T-helper 2 cell (primary cell): ENCODE measurements around the gene CEP170.

Source experiments
- DNase-seq, 5 experiments: peaks; one replicate each; pipeline versions ENCODE4 v3.0.0 to v3.0.0-alpha.2; 2012 to 2022

Gene CEP170

DNA sequence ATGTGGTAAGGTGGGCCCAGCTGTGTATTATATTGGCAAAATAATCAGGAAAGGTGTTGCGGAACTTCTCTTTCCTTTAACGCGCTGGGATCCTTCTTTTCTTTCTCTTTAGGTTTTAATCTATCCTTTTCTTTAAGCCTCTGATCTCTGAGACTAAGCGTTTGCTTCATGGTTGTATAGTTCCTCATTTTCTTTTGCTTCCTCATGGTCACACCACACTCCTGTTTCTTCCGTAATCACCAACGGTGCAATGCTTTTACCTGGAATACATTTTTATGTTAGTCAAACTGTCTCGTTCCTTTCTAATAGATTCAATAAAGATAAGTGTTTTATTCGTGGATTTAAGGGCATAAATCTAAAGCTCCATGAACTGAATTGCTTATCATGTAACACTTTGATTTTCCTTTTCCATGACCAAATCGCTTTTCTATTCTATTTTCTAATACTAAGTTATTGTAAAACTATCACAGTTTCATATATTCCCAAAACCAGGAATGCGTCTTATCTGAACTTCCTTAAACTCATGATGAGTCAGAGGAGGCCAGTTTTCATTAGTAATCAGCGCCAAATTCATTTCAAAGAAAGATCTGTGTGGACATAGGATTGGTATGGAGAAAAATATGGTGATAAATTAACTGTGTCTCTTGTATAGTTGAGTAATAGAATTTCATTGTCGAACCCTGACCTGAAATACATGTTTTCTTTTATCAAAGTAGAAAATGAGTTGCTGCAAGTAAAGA is 13.0 kb upstream of the CEP170 start:
- no peak for DNase-seq

DNA sequence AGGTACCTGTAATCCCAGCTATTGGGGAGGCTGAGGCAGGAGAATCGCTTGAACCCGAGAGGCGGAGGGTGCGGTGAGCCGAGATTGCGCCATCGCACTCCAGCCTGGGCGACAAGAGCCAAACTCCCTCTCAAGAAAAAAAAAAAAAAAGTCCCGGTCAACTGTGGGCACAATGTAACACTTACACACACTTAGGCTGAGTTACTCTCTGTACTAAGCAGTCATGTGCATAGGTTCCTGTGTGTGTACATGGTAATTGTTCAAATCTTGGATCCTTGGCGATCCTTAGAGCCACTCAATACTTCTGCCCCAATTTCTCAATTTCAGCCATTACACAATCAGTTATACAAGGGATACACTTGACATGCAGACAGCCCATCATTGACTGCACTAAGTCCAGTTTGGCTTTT is 12.4 kb upstream of the CEP170 start:
- no peak for DNase-seq

DNA sequence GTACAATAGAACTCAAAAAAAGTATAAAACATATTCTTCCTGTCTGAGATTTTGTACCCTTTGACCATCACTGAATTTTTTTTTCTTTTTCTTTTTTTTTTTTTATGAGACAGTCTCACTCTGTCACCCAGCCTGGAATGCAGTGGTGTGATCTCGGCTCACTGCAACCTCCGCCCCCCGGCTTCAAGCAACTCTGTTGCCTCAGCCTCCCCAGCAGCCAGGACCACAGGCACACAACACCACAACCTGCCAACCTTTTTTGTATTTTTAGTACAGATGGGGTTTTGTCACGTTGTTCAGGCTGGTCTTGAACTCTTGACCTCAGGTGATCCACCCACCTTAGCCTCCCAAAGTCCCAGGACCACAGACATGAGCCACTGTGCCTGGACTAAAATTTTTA is 11.2 kb upstream of the CEP170 start:
- DNase-seq: no peak

- no peak for DNase-seq
Measured at GRCh38 chr1:243264717-243265116, 9.6 kb upstream of the CEP170 start.

DNA sequence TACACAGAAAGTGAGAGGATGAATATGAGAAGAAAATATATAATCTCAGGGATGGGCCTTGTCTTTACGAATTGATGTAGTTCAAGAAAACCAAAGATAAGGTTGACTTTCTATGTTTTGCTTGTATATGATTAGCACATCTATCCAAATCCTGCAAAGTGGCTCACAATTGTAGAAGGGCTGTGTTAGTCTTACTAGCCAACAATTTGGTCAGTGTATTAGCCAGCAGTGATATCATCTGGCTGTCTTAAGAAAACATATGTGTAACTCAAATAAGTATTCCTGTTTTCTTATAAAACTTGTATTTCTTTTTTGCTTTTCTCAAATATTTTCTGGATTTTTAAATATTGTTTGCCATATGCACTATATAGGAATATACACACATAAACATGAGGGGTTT is 6.3 kb upstream of the CEP170 start:
- no peak for DNase-seq

DNA sequence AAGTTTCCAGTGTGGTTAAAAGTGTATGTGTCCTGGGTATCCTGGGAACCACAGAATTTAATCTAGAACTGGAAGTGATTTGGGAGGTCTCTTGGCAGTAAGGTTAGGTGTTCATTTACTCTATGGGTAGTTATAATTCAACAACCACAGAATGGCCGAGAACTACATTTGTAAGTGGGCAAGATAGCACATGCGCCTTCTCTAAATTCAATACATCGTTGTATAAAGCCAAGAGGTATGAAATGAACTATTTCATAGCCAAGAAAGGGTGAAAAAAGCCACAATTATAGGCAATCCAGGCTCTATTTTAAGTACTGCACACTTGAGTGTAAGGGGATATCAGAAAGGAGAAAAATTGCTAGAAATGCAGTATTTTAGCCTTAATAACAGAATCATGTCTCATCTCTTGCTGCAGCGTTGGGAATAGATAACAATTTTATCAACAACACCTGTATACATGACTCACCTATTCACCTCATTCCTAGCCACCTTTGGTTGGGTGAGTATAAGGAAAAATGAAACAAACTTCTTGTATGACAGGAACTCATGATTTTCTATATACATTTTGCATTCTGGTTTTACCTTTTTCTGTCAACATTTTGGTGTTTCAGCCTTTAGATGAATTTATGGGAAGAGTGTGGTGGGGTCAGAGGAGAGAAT is 5.3 kb upstream of the CEP170 start:
- DNase-seq: no peak

DNA sequence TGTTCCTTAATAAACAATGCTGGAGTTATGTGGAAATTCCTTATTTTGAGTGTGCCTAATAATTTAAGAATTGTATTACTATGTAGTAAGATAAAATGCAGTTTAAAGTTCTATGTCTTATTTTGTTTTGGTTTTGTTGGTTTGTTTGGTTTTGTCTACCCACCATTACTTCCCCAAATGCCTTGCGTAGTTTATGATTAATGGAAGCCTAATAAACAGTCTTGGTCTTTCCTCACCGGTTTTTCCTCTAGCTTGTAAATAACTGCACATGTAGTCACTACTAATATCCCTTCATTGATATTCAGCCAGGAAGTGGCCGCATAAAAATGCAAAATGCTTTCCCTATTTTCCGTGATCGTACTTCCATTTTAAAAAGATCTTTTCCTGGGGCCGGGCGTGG is 3.6 kb upstream of the CEP170 start:
- no peak for DNase-seq

DNA sequence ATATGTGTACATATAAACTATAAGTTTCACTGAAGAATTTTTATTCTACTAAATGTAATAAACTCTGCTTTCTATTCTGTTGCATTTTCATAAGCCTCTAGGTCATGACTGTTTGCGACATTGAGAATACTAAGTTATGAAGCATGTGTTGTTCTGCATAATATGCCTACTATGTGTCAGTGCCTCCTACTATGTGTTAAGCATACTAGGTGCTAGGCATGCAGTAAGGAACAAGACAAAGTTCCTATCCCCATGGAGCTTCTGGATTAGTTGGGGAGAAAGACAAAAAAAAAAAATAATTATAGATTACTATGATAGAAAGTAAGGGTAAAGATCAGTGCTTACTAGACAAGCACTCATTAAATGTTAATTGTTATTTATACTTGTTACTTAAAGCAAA is 2.1 kb upstream of the CEP170 start:
- no peak for DNase-seq

DNA sequence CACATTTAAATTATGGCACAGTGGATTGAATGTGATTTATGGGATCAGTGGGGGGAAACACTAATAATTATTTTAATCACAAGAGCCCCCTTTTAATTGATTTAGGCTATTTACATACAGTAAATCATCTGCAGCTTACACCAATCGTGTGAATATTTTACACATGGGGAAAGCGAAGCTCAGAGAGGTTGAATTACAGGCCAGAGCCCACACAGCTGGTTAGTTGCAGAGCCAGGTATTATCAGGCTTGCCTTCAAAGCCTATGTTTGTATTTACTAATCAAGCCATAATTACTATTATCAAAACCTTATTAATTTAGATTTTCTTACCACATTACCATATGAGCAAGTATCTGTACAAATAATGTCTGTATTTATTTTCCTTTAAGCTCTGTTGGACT is 1.5 kb upstream of the CEP170 start:
- DNase-seq: no peak

GRCh38 chr1:243255791-243256512 is 871 bp upstream of the CEP170 start, which contains the start of gene SDCCAG8:
SDCCAG8 (plus strand) TSS chr1:243256041; CDS start chr1:243256174, 133 bp downstream.
- DNase-seq: peak; percentile 78 to 99 (median 91)

GRCh38 chr1:243254233-243254926 is 701 bp downstream of the CEP170 start:
- DNase-seq: peak; percentile 33 to 75 (median 49)

DNA sequence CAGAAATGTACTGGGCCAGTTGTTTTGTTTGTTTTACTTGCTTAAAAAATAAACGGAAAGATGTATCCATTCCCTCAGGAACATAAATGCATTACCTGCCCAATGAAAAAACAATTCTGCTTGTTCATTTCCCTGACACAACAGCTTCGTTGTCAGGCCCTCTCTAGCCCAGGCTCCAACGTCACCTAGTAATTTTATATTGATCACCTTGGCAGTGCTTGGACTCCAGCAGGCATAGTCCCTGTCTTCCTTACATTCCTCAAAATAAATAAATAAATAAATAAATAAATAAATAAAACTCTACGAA is 1.2 kb downstream of the CEP170 start:
- peak in 1 of 5 experiments; percentile 11 for DNase-seq

DNA sequence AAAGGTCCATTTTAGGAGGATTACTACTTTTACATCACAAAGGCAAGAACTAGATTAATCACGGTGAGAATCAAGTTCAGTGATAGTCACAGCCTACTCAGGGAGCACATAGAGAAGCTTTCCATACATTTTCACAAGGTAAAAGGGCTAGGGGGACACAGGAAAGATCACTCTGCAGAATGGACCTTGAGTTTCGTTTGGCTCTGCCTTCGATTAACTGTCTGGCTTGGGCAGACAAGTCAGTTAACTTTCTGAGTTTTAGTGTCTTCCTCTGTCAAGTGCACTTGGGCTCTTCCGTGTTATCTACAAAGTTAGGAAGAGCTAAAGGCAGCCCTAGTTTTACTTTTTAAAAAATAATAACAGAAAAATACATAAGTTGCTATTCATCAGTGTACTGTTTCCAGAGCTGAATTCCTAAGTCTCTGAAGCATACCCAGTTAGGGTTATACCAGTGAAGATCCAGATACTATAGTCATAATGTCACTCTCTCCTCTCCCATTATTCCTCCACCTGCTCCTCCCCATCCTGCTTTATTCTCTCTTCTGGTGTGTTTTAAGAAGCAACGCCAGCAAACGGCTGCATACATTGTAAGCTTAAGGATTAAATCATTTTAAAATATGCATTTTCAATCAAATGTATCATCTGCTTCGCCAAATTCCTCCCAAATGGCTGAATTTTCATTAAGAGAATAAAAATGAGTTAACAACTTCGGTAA is 1.7 kb downstream of the CEP170 start:
- no peak for DNase-seq

GRCh38 chr1:243251539-243251938 is 3.5 kb downstream of the CEP170 start:
- DNase-seq: no peak

DNA sequence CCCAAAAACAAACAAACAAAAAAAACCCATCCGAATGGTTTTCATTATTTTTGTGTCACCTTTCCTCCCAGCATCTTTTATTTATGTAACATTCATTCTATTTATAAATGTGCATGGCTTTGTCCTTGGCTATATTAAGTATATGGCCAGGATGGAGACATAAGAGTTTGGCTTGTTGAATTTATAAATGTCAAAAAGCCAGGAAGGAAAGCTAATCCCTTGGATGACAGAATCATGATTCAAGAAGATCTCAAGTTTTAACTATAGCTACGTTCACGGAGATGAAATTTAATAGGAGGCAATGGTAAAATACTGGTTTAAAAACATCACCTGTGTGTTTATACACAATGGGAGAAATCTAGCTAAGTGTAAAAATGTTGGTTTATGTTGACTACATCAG is 5.0 kb downstream of the CEP170 start:
- DNase-seq: no peak

DNA sequence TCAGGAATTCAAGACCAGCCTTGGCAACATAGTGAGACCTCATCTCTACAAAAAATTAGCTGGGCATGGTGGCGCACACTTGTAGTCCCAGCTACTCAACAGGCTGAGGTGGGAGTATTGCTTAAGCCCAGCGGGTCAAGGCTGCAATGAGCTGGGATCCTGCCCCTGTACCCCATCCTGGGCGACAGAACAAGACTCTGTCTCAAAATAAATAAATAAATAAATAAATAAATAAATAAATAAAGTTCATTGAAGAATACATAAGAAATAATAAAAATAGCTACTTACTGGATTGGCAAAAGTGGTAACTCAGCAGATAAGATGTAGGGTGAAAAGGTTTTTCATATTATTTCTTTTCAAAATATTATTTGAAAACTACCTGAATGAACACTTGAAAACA is 5.9 kb downstream of the CEP170 start:
- no peak for DNase-seq

- no peak for DNase-seq
Measured at GRCh38 chr1:243247901-243248300, 7.2 kb downstream of the CEP170 start.

DNA sequence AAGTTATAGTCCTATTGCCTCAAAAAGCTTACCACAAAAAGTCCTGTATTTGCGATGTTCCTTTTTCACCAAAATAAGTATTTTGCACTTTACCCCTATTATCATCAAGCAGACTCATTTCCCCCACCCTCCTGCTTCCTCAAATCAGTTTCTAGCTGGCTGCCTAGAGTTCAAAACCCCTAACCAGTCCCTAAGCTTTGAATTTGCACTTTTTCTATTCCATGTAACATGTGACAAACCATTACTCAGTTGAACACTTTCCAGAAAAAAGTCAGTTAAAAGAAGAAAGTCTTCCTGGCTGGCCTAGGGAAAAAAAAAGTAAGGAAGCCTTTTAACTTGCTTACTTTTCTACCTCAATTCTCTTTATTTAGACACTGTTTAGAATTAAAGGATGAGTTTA is 8.2 kb downstream of the CEP170 start:
- no peak for DNase-seq

DNA sequence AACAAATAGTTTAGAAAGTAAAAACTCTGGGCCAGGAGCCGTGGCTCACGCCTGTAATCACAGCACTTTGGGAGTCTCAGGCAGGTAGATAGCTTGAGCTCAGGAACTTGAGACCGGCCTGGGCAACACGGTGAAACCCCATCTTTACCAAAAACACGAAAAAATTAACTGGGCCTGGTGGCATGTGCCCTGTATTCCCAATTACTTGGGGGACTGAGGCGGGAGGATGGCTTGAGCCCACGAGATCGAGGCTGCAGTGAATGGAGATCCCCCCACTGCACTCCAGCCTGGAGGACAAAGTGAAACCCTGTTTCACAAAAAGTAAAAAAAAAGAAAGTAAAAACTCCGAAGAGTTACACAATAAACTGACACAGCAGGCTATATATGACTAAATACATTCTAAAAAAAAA is 10.6 kb downstream of the CEP170 start:
- DNase-seq: no peak

DNA sequence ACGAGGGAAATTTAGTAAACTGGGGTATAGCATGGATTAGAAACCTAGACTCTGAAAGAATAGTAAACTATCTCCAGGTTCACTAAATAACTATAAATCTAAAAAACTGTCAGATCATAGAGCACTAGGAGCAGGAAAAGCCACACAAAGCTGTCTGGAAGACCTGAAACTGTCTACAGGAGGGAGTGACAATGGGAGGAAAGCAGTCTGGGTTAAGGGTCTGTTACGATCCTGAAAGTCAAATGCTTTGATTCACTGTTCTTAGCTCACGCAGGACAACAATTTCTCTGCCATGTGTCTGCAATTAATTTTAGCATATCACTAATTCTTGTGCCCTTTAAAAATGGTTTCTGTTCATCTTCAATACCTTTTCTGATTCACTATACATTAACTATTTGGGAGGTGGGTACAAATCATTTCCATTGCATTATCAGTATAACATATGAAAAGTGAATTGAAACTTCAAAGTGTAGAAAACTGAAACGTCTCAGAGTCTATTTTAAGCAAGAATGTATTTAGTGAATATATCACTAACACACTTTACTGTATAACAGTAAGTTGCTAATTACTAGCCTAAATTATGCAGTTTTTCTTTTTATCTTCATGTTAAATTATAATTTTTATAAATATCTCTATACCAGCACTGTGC is 18.4 kb downstream of the CEP170 start:
- DNase-seq: no peak

DNA sequence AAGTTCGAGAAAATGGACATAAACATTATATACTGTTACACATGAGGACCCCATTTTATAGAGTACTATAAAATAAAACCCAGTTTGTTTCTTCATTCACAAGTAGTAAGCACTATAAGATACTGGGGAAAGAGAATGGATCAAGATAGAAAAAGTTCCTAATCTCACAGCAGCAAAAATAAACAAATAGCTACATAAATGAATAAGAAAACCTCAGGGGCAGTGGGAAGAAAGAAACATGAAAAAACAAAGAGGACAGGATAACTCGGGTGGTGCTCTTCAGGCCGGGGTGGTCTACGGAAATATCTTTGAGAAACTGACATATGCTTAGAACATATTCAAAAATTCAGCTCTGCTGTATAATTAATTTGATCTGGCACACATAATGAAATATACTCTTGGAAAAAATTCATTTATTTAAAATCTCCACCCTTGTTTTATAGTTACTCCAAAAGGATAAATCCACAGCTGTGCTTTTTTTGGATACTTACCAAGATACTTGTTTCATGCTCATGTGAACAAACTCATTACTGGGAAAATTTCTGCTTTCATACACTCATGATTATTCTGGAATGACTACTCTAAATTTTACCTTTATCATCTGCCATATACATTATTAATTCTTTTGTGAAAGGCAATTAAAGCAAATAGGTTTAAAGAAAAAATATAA is 20.0 kb downstream of the CEP170 start:
- DNase-seq: no peak

- no peak for DNase-seq
Measured at GRCh38 chr1:243233908-243234307, 21.2 kb downstream of the CEP170 start.
